C4-2B (cell line): Measurements from ENCODE around the gene NEK11.

Experiments used
- CTCF ChIP-seq: fragments of 450-650 bp; conservative IDR thresholded peaks from 2 replicates; pipeline ENCODE4 v1.5.1; 2017; ENCODE audit warnings: mild to moderate bottlenecking
- ZFX ChIP-seq: fragments of 450-650 bp; IDR thresholded peaks from 2 replicates; pipeline ENCODE4 v1.6.1; 2017

- TF ChIP-seq CTCF (no peak), ZFX (no peak)
Observed at GRCh38 chr3:131028844-131029243, 2.2 kb downstream of the NEK11 start.
